Right lobe of liver (tissue), 4 donors: Measurements from ENCODE around the gene DENND1B.

ENCODE experiments used
- POLR2A ChIP-seq: fragments of 450-650 bp; IDR thresholded peaks from one replicate; pipeline ENCODE4 v1.6.1; 2017; ENCODE audit warnings: antibody characterized with exemption, mild to moderate bottlenecking
- TF ChIP-seq, protein P1 (sequence below), 4 donors: fragments of 200-600 bp in 3 of 4; fragments of 450-650 bp in 1 of 4; IDR thresholded peaks; one replicate each; pipeline versions ENCODE4 v1.5.1 to v1.8.0; 2016 to 2022; ENCODE audit warnings: antibody characterized with exemption in 4 of 4, mild to moderate bottlenecking in 2 of 4
- donor health status: DM: no; HTN: no; CAD: no.
- donor health status: DM: no; HTN: no; CAD: no.
- donor health status: DM: no; HTN: yes; CAD: no.

DNA sequence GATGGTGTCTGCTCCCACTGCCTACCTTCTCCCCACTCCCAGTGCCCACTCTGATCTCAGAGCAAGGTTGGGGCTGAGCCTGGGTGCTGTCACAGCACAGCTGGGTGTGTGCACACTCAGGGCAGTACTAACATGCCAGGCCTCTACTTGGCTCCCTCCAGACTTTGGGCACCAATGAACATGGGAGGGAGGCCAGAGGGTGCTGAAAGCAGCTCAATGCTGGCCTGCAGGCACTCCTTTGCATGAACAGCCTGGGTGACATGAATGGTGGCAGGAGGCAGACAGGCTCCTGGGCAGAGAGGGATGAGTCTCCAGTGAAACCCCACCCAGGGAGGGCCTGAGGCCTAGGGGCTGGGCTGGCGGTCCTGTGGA lies 25.8 kb upstream of the DENND1B start:
- TF ChIP-seq, protein P1, sequence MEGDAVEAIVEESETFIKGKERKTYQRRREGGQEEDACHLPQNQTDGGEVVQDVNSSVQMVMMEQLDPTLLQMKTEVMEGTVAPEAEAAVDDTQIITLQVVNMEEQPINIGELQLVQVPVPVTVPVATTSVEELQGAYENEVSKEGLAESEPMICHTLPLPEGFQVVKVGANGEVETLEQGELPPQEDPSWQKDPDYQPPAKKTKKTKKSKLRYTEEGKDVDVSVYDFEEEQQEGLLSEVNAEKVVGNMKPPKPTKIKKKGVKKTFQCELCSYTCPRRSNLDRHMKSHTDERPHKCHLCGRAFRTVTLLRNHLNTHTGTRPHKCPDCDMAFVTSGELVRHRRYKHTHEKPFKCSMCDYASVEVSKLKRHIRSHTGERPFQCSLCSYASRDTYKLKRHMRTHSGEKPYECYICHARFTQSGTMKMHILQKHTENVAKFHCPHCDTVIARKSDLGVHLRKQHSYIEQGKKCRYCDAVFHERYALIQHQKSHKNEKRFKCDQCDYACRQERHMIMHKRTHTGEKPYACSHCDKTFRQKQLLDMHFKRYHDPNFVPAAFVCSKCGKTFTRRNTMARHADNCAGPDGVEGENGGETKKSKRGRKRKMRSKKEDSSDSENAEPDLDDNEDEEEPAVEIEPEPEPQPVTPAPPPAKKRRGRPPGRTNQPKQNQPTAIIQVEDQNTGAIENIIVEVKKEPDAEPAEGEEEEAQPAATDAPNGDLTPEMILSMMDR (IDR thresholded peaks at IDR 0.05) = no peak
- TF ChIP-seq POLR2A = no peak
